Measurements from ENCODE around the gene ZNF552. TPM values are rescaled to one million over a fixed set of nuclear protein-coding genes. Genes with fewer than 3 reads are reported as not detected.
"Not testable (repeated sequence)": the region's sequence is repeated elsewhere in the genome, so short reads cannot be mapped to it uniquely, and the experiment has no call there.

Gene ZNF552
- total RNA-seq (1 to 10 TPM; 1.9 to 6.6 (median 2.7) TPM), polyA plus RNA-seq (1 to 10 TPM; 1.5 to 3.9 TPM)
- long read RNA-seq, donor 1: 0 reads
- long read RNA-seq, donor 2, partial matches to known transcripts: 0 of 1 reads
- long read RNA-seq, donor 2, other reads (novel, unspliced or antisense): 1 of 1 reads
- long read RNA-seq, donor 3, partial matches to known transcripts: 0 of 4 reads
- long read RNA-seq, donor 3, other reads (novel, unspliced or antisense): 3 of 4 reads

GRCh38 chr19:57814505-57815246 lies at the start of gene ZNF552:
Gene ZNF552 (minus strand): TSS chr19:57814913. CDS start chr19:57814743, 170 bp downstream.
- TF ChIP-seq CTCF (IDR thresholded peaks at IDR 0.05): peak in 1 of 9 donors; percentile 6
- 0% methylated on average over 50 of the region's 50 CpGs for WGBS, 2 donors
- intact Hi-C loops (cut with DNase I): loop anchor here in 1 of 10 donors (5.0 kb wide), 1 partner anchor 67 kb away; the partner anchor contains the start of gene ZNF776
- H3K4me1 ChIP-seq: peaks cover 2 to 32% (median 20%) of the 10 kb centered on the region in 9 donors
- ATAC-seq (peak; percentile 94 to 95 (median 95)), DNase-seq (peak; percentile 78 to 89)
- no peaks in the 10 kb centered on the region for H3K27me3 ChIP-seq
- peak within 1 kb of the TSS; percentile 12 to 89 (median 82) for H3K27ac ChIP-seq
- H3K9me3 ChIP-seq: no peaks in the 10 kb centered on the region
- H3K4me3 ChIP-seq: peak within 1 kb of the TSS; percentile 57 to 92 (median 78)
- H3K36me3 ChIP-seq: peaks cover 0 to 33% (median 3%) of the 10 kb centered on the region in 9 donors

- peaks cover 0 to 92% (median 19%) of the 10 kb centered on the region in 11 donors for H3K9me3 ChIP-seq
- intact Hi-C loops (cut with DNase I): not testable (repeated sequence)
Observed at GRCh38 chr19:57862351-57862750, 47.6 kb upstream of the ZNF552 start.

DNA sequence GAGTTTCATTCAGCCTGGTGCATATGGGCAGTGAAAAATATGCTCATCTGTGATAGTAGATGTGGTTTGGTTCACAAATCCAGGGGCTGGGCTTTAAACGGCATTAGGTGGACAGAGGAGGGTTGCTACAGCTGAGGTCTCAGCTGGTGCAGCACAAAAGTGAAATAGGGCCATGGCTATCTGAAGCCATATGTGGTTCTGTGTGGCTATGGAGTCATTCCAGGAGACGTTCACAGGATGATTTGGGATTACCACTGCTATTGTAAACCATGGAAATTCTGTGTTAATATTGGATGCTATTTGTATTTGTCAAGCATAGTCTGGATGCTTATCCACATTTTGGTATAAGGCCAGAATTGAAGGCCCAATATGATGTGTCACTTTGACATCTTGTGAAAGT lies 39.4 kb upstream of the ZNF552 start:
- 73 to 85% methylated on average over 2 of the region's 2 CpGs for WGBS, 2 donors
- H3K27ac ChIP-seq; H3K27me3 ChIP-seq; H3K4me3 ChIP-seq; intact Hi-C loops (cut with DNase I); DNase-seq; ATAC-seq: not testable (repeated sequence)
- peaks cover 0 to 24% (median 0%) of the 10 kb centered on the region in 11 donors for H3K9me3 ChIP-seq
- H3K36me3 ChIP-seq: peaks cover 0 to 62% (median 27%) of the 10 kb centered on the region in 9 donors
- H3K4me1 ChIP-seq: peaks cover 5 to 23% (median 11%) of the 10 kb centered on the region in 9 donors

More at GRCh38 chr19:57862351-57862750, 47.6 kb upstream of the ZNF552 start:
- peaks cover 13 to 99% (median 90%) of the 10 kb centered on the region in 9 donors for H3K36me3 ChIP-seq
- WGBS, 2 donors: 80 to 86% methylated on average over 3 of the region's 3 CpGs
- not testable (repeated sequence) for DNase-seq, H3K27ac ChIP-seq, ATAC-seq, H3K4me3 ChIP-seq, H3K27me3 ChIP-seq, H3K4me1 ChIP-seq

GRCh38 chr19:57851812-57852603 lies 37.3 kb upstream of the ZNF552 start:
- H3K27ac ChIP-seq; H3K27me3 ChIP-seq; ATAC-seq; H3K4me3 ChIP-seq; DNase-seq; intact Hi-C loops (cut with DNase I): not testable (repeated sequence)
- peaks cover 0 to 42% (median 13%) of the 10 kb centered on the region in 9 donors for H3K36me3 ChIP-seq
- peaks cover 0 to 16% (median 0%) of the 10 kb centered on the region in 11 donors for H3K9me3 ChIP-seq
- H3K4me1 ChIP-seq: peaks cover 5 to 23% (median 11%) of the 10 kb centered on the region in 9 donors
- WGBS, 2 donors: 82 to 94% methylated on average over 4 to 6 of the region's 6 CpGs

- peaks cover 5 to 23% (median 11%) of the 10 kb centered on the region in 9 donors for H3K4me1 ChIP-seq
- peak in 3 of 8 donors; percentile 3 to 7 (median 6) for ATAC-seq
- 17 to 25% methylated on average over 11 of the region's 11 CpGs for WGBS, 2 donors
- intact Hi-C loops (cut with DNase I): no loop called here
- DNase-seq: peak in 1 of 2 donors; percentile 11
- H3K4me3 ChIP-seq: peak overlapping the region; percentile 68 to 88 (median 82)
- TF ChIP-seq CTCF (IDR thresholded peaks at IDR 0.05): no peak
- H3K27ac ChIP-seq: peak overlapping the region in 6 of 10 donors; percentile 60 to 89 (median 71)
- H3K36me3 ChIP-seq: peaks cover 0 to 28% (median 7%) of the 10 kb centered on the region in 9 donors
- H3K27me3 ChIP-seq: no peaks in the 10 kb centered on the region
- H3K9me3 ChIP-seq: peaks cover 0 to 6% (median 0%) of the 10 kb centered on the region in 11 donors
Observed at GRCh38 chr19:57850553-57851017, 35.9 kb upstream of the ZNF552 start.

GRCh38 chr19:57849666-57850473 lies 35.2 kb upstream of the ZNF552 start, which contains the start of gene ZNF587:
Gene ZNF587 (plus strand): TSS chr19:57849859. CDS start chr19:57850039, 180 bp downstream.
- Histone ChIP-seq H3K4me3 (peak within 1 kb of the TSS; percentile 68 to 88 (median 82)), H3K27ac (peak within 1 kb of the TSS in 9 of 10 donors; percentile 48 to 89 (median 69)), H3K4me1 (peaks cover 5 to 23% (median 11%) of the 10 kb centered on the region in 9 donors), H3K36me3 (peaks cover 0 to 28% (median 7%) of the 10 kb centered on the region in 9 donors)
- DNase-seq (peak; percentile 49 to 76), ATAC-seq (peak; percentile 93 to 98 (median 97))
- H3K9me3 ChIP-seq; intact Hi-C loops (cut with DNase I); H3K27me3 ChIP-seq: not testable (repeated sequence)
- WGBS, 2 donors: 0 to 1% methylated on average over 42 of the region's 42 CpGs

- 84 to 86% methylated on average over 2 of the region's 2 CpGs for WGBS, 2 donors
- H3K27me3 ChIP-seq; intact Hi-C loops (cut with DNase I); H3K9me3 ChIP-seq; DNase-seq: not testable (repeated sequence)
- H3K27ac ChIP-seq: peak overlapping the region in 3 of 10 donors; percentile 63 to 89 (median 73)
- peaks cover 0 to 30% (median 7%) of the 10 kb centered on the region in 9 donors for H3K36me3 ChIP-seq
- peak overlapping the region in 8 of 10 donors; percentile 68 to 88 (median 82) for H3K4me3 ChIP-seq
- H3K4me1 ChIP-seq: peaks cover 5 to 23% (median 11%) of the 10 kb centered on the region in 9 donors
- peak in 3 of 8 donors; percentile 16 to 26 (median 22) for ATAC-seq
Observed at GRCh38 chr19:57849162-57849665, 34.5 kb upstream of the ZNF552 start.
